K562 (cell line): ENCODE results near the gene NLRP6. TPM values are rescaled to one million over a fixed set of nuclear protein-coding genes. Genes with fewer than 3 reads are reported as not detected.
A peak's percentile ranks its signal among the peaks of the same experiment; 100 is the strongest.

ENCODE experiments used
- ATAC-seq: fragments of 200-7000 bp; cut with Tn5 transposase; 3 replicates; pipeline ENCODE4 v1.9.1; 2020; ENCODE audit warnings: moderate library complexity
- BruUV-seq: library from RNA; stranded (reverse); fragments of 400-500 nt; replicated peaks from 2 replicates; lab custom pipeline; 2021; lab: Mats Ljungman, UMichigan
- CTCF ChIA-PET: fragments of 300-600 bp; formaldehyde crosslinking; extraction: SDS; loops from one replicate; lab custom pipeline; 2021; ENCODE audit warnings: low intra/inter-chr PET ratio; lab: Yijun Ruan, JAX
- POLR2A ChIA-PET: fragments of 300-600, 350-650 bp; sonication (Branson Sonifier 250); formaldehyde crosslinking; extraction: SDS; loops from one replicate; lab custom pipeline; 2021; ENCODE audit warnings: antibody characterized with exemption, inconsistent platforms; lab: Yijun Ruan, JAX
- DNase-seq, 4 experiments: peaks; one replicate each; pipeline versions ENCODE4 v3.0.0 to v3.0.0-alpha.2; 2011 to 2018; ENCODE audit warnings: low spot score in 3 of 4, mixed read lengths in 3 of 4; ENCODE audit errors: extremely low read depth in 1 of 4
- FAIRE-seq: peaks from 2 replicates; lab custom pipeline; 2011; peaks lifted over from hg19 to GRCh38; lab: Jason Lieb, UNC
- H2AFZ ChIP-seq: 2 replicates; pipeline ENCODE4 v1.6.0; 2011; ENCODE audit warnings: low read depth, low read length, control low read depth, inconsistent platforms
- H3K27ac ChIP-seq: fragments of 200-600 bp; 3 replicates; pipeline ENCODE4 v1.8.0; 2011; ENCODE audit warnings: low read depth, mild to moderate bottlenecking, control low read depth, inconsistent platforms, low read length, moderate library complexity, mixed read lengths; ENCODE audit errors: extremely low read depth
- H3K27me3 ChIP-seq, 2 experiments: fragments of 300-600 bp in 1 of 2; 2 replicates in 1 of 2; 3 replicates in 1 of 2; pipeline versions ENCODE4 v1.6.0 to v1.8.0; 2011; ENCODE audit warnings: inconsistent platforms in 2 of 2, low read length in 2 of 2, mild to moderate bottlenecking in 1 of 2, mixed read lengths in 1 of 2, moderate library complexity in 1 of 2; ENCODE audit not compliant: control insufficient read depth in 2 of 2, insufficient read depth in 2 of 2
- H3K36me3 ChIP-seq: fragments of 300-600 bp; 3 replicates; pipeline ENCODE4 v1.8.0; 2011; ENCODE audit warnings: mild to moderate bottlenecking, low read length, inconsistent platforms; ENCODE audit not compliant: control insufficient read depth, insufficient read depth
- H3K4me1 ChIP-seq, 2 experiments: fragments of 200-600 bp in 1 of 2; replicated peaks in 1 of 2; 2 replicates in 1 of 2; 3 replicates in 1 of 2; pipeline versions ENCODE4 v1.5.1 to v1.8.0; 2011; ENCODE audit warnings: inconsistent platforms in 2 of 2, low read length in 2 of 2, mild to moderate bottlenecking in 1 of 2, mixed read lengths in 1 of 2, moderate library complexity in 1 of 2; ENCODE audit not compliant: control insufficient read depth in 2 of 2, insufficient read depth in 2 of 2
- H3K4me2 ChIP-seq: 2 replicates; pipeline ENCODE4 v1.6.1; 2011; ENCODE audit warnings: low read length, control low read depth, inconsistent platforms, mixed read lengths; ENCODE audit not compliant: insufficient read depth
- H3K4me3 ChIP-seq: fragments of 200-600 bp; sonication (generic), shearing (Covaris generic); 2 replicates; pipeline ENCODE4 v1.5.1; 2016; ENCODE audit warnings: control low read depth, inconsistent platforms
- H3K79me2 ChIP-seq: fragments of 200-600 bp; 3 replicates; pipeline ENCODE4 v1.8.0; 2011; ENCODE audit warnings: low read length, inconsistent platforms; ENCODE audit not compliant: control insufficient read depth, insufficient read depth
- H3K9ac ChIP-seq, 2 experiments: 2 replicates each; pipeline versions ENCODE4 v1.6.0 to v1.6.1; 2011; ENCODE audit warnings: low read depth in 2 of 2, low read length in 2 of 2, control low read depth in 1 of 2, inconsistent platforms in 1 of 2, mild to moderate bottlenecking in 1 of 2, mixed read lengths in 1 of 2; ENCODE audit not compliant: insufficient read depth in 1 of 2
- H3K9me1 ChIP-seq: one replicate; pipeline ENCODE4 v1.6.0; 2011; ENCODE audit warnings: inconsistent platforms, mild to moderate bottlenecking, low read length, moderate library complexity; ENCODE audit not compliant: control insufficient read depth, insufficient read depth
- H3K9me3 ChIP-seq: replicated peaks from 2 replicates; pipeline ENCODE4 v1.5.1; 2011; ENCODE audit warnings: low read depth, low read length, inconsistent platforms; ENCODE audit not compliant: control insufficient read depth, insufficient read depth
- H4K20me1 ChIP-seq: replicated peaks from 2 replicates; pipeline ENCODE4 v1.6.1; 2011; ENCODE audit warnings: low read length, inconsistent platforms, mixed read lengths; ENCODE audit not compliant: control insufficient read depth, insufficient read depth
- POLR2G ChIP-seq: fragments of 200-400 bp; formaldehyde crosslinking; IDR thresholded peaks from 2 replicates; pipeline ENCODE4 v1.6.1; 2017; ENCODE audit warnings: low read depth, mild to moderate bottlenecking, antibody characterized with exemption, low read length, moderate library complexity
- RBFOX2 ChIP-seq: fragments of 200-400 bp; formaldehyde crosslinking; IDR thresholded peaks from 2 replicates; pipeline ENCODE4 v1.6.1; 2017; ENCODE audit warnings: low read depth, mild to moderate bottlenecking, low read length, moderate library complexity
- SRSF3 ChIP-seq: fragments of 200-400 bp; formaldehyde crosslinking; IDR thresholded peaks from 2 replicates; pipeline ENCODE4 v1.6.1; 2016; ENCODE audit warnings: mild to moderate bottlenecking, low read length, moderate library complexity; ENCODE audit not compliant: insufficient read depth
- WGBS: fragments of 100-300 bp; shearing (Covaris generic); methylation state at CpG from one replicate; pipeline ENCODE4 v1.1.6; 2016; ENCODE audit warnings: low coverage, mixed read lengths; ENCODE audit not compliant: insufficient coverage; ENCODE audit errors: missing lambda C conversion rate; 5-methylcytosine and 5-hydroxymethylcytosine counted together
- in situ Hi-C: fragments of 300-500 bp; cut with MboI; formaldehyde crosslinking; loops from 4 replicates; pipeline ENCODE4 v1.15.0; 2018; ENCODE audit warnings: inconsistent platforms, mixed read lengths
- intact Hi-C: fragments of 100-400 bp; cut with micrococcal nuclease; formaldehyde crosslinking; loops from 2 replicates; pipeline ENCODE4 v1.14.2; 2022
- polyA plus RNA-seq, 8 experiments: library from polyadenylated mRNA; depleted of rRNA in 4 of 8; stranded (reverse) in 5 of 8; unstranded in 3 of 8; fragments of >200 nt; fragmentation: Nextera tagmentation in 2 of 8; fragmentation: Illumina TruSeq in 1 of 8; extraction: Ambion mirVana in 2 of 8; extraction: Trizol in 1 of 8; gene quantifications; 2 replicates each; pipeline versions ENCODE4 v1.2.1 to v1.2.3, GENCODE V29; 2011 to 2014; ENCODE audit warnings: inconsistent platforms in 1 of 8, missing spikeins in 1 of 8
- total RNA-seq, 7 experiments: library from RNA; depleted of rRNA in 6 of 7; stranded (reverse); fragments of >200 nt in 6 of 7; fragmentation: Illumina TruSeq in 2 of 7; extraction: Trizol in 2 of 7; gene quantifications; 2 replicates each; pipeline versions ENCODE4 v1.2.1 to v1.2.3, GENCODE V29; 2011 to 2021; ENCODE audit warnings: low replicate concordance in 1 of 7

NLRP6 gene
- total and polyA plus RNA-seq, 9 of the 15 experiments (the other 6 are each of a cell fraction or from before 2014, with no cell fraction given): 0.03 to 0.18 (median 0.15) TPM; not detected in 5

DNA sequence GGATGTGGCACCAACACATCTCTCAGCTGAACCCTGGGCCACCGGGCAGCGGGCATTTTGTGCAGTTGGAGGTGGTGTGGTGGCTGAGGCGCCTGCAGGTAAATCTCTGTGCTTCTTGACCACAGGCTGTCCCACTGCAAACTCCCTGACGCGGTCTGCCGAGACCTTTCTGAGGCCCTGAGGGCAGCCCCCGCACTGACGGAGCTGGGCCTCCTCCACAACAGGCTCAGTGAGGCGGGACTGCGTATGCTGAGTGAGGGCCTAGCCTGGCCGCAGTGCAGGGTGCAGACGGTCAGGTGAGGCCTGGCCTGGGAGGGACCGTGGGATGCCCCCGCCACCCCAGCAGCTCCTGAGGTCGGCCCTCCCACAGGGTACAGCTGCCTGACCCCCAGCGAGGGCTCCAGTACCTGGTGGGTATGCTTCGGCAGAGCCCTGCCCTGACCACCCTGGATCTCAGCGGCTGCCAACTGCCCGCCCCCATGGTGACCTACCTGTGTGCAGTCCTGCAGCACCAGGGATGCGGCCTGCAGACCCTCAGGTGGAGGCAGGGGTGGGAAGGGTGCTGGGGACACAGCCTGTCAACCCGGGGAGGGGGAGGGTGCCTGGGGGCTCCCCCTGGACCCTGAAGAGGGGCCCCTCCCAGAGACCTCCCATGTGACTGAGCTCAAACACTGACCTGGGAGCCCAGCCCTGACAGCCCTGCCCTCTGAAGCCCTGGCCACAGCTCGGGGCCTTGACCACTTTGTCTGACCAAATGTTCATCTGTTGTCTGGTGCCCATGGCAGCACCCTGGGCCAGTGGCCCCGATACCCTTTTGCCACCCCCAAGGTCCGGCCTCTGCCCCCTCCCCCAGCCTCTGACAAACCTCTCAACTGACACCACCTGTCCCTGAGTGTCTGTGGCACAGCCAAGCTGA lies 6.2 kb downstream of the NLRP6 start:
- DNase-seq (no peak), ATAC-seq (no peak), FAIRE-seq (no peak)
- intact Hi-C loops (no loop called here), in situ Hi-C loops (no loop called here)
- ChIA-PET CTCF (no interaction called here), POLR2A (interaction anchor here (0.6 to 1.4 kb wide), 4 partner anchors 12 to 16 kb away, joined by 3 to 5 read pairs (median 4); no protein-coding TSS in a partner anchor)
- no TSS peak for BruUV-seq
- TF ChIP-seq SRSF3: no peak
- TF ChIP-seq POLR2G: peak; percentile 47; the same call in 1 of the 2 replicates
- peak; percentile 14; the same call in 1 of the 2 replicates for TF ChIP-seq RBFOX2
- no peak overlapping the region for H2AFZ ChIP-seq
- no peak overlapping the region for H3K4me3 ChIP-seq
- peaks cover 20% of the 10 kb centered on the region for H3K79me2 ChIP-seq
- peaks cover 13 to 68% of the 10 kb centered on the region in 2 experiments; a peak in 4 of 5 replicates for H3K4me1 ChIP-seq
- H3K27me3 ChIP-seq: no peaks in the 10 kb centered on the region
- no peak overlapping the region for H3K4me2 ChIP-seq
- WGBS: 67% methylated on average over 15 of the region's 24 CpGs
- H3K9ac ChIP-seq: peak overlapping the region in 1 of 2 experiments; percentile 52; a peak in 2 of 4 replicates
- no peak overlapping the region for H3K27ac ChIP-seq
- no peaks in the 10 kb centered on the region for H4K20me1 ChIP-seq
- no peaks in the 10 kb centered on the region; the same call in 1 of the 2 replicates for H3K9me3 ChIP-seq
- peaks cover 3% of the 10 kb centered on the region; the same call in 1 of the 3 replicates for H3K36me3 ChIP-seq
- H3K9me1 ChIP-seq: no peaks in the 10 kb centered on the region
